ENCODE data around the gene EFEMP2.

DNA sequence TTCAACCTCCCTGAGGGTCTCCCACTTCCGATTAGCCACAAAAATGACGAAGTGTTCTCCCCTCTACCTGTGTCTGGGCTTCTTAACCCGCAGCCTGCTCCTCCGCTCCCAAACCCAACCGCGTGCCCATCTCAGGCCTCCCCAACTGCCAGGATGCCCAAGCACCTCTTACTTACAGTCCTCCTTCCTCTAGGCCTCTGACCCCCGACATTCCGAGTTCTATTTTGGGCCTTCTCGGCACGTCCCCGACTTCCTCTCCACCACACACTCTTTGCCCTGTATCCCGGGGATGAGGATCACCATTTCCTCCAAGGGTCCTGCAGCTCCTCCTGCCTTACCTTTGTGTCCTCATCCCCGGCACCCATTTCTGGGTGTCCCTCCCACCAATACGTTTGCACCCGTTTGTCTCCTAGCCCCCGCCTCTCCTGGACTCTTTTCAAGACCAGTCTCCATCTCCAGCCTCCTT lies 12.8 kb downstream of the EFEMP2 start:
- TF ChIP-seq, protein P1, sequence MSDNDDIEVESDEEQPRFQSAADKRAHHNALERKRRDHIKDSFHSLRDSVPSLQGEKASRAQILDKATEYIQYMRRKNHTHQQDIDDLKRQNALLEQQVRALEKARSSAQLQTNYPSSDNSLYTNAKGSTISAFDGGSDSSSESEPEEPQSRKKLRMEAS (IDR thresholded peaks at IDR 0.05; ENCODE audit: low read depth, low read length) = no peak
- TF ChIP-seq, protein P2, sequence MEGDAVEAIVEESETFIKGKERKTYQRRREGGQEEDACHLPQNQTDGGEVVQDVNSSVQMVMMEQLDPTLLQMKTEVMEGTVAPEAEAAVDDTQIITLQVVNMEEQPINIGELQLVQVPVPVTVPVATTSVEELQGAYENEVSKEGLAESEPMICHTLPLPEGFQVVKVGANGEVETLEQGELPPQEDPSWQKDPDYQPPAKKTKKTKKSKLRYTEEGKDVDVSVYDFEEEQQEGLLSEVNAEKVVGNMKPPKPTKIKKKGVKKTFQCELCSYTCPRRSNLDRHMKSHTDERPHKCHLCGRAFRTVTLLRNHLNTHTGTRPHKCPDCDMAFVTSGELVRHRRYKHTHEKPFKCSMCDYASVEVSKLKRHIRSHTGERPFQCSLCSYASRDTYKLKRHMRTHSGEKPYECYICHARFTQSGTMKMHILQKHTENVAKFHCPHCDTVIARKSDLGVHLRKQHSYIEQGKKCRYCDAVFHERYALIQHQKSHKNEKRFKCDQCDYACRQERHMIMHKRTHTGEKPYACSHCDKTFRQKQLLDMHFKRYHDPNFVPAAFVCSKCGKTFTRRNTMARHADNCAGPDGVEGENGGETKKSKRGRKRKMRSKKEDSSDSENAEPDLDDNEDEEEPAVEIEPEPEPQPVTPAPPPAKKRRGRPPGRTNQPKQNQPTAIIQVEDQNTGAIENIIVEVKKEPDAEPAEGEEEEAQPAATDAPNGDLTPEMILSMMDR (IDR thresholded peaks at IDR 0.05; ENCODE audit: low read depth, low read length) = no peak
- TF ChIP-seq POLR2A (IDR thresholded peaks at IDR 0.05; ENCODE audit: extremely low read depth, insufficient read length) = no peak

Measured in NB4 (cell line).